ENCODE measurements around the gene PPP2R5E.
"Not testable (repeated sequence)": the region's sequence is repeated elsewhere in the genome, so short reads cannot be mapped to it uniquely, and the experiment has no call there.

The PPP2R5E gene

GRCh38 chr14:63543000-63543825 lies at the start of gene PPP2R5E:
TSS of gene PPP2R5E (minus strand) at chr14:63543377. CDS start at chr14:63539685, 3,692 bp downstream.
- DNase-seq (ENCODE audit: low spot score): peak; percentile 98

- DNase-seq (ENCODE audit: low spot score): not testable (repeated sequence)
These were observed 39.9 kb upstream of the PPP2R5E start for GRCh38 chr14:63583046-63583445.

DNA sequence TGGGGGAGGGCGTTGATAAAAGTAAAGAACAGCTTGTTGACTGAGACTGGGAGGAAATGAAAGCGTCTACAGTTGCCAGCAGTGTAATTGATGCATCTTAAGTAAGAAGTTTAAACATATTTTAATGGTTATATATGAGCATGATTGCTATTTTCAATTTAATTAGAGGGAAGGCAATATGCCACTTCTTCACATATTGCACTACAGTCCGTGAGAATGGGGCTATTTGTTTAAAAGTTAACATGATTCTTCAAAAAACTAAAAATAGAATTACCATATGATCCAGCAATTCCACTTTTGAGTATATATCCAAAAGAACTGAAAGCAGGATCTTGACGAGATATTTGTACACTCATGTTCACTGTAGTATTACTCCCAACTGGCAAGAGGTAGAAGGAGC lies 38.3 kb upstream of the PPP2R5E start:
- no peak for DNase-seq (ENCODE audit: low spot score)

- DNase-seq (ENCODE audit: low spot score): no peak
These were observed 35.1 kb upstream of the PPP2R5E start for GRCh38 chr14:63578300-63578699.

GRCh38 chr14:63573581-63573980 lies 30.4 kb upstream of the PPP2R5E start:
- DNase-seq (ENCODE audit: low spot score): no peak

DNA sequence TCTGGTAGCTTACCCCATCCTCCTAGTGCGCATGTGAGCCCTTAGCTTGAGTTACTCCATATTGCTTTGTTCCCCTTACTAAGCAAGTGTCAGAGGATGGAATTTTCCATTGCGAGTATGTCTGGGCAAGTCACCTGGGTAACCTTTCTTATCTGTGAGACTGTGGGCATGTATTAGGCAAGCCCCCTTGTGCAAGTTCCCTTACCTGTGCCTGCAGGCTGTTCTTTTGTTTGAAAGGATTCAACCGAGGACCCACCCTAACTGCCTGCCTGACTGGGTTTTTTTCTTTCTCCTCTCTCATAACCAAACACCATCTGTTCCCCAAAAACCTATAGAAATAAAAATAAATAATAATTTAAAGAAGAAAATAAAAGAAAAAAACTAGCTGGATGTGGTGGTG lies 22.3 kb upstream of the PPP2R5E start:
- no peak for DNase-seq (ENCODE audit: low spot score)

- no peak for DNase-seq (ENCODE audit: low spot score)
These were observed 21.1 kb upstream of the PPP2R5E start for GRCh38 chr14:63564318-63564717.

DNA sequence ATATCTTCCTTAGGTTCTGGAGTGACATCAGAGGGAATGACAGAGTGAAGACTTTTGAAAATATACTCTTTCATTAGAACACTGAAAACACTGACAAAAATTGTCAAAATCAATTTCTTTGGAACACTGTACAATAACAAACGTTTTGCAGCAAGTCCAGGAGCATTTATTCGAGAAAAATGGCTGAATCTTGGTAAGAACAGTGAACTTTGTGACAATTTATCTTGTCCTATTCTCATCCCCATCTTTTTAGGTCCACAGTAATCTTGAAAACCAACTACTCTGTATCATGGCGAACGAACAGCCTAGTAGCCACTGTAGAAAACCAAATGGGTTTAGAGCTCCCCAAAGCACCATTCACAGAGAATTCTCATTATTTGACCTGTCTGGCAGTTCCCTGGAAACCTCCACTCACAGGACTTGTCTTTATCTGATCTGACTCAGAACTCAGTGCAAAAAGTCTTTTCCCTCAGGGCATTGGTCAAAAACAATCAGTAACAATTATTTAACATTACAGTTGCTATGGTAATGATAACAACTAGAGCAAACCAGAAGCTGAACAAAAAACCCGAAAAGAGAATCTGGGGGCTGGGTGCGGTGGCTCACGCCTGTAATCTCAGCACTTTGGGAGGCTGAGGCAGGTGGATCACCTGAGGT lies 20.3 kb upstream of the PPP2R5E start:
- no peak for DNase-seq (ENCODE audit: low spot score)

- no peak for DNase-seq (ENCODE audit: low spot score)
These were observed 19.2 kb upstream of the PPP2R5E start for GRCh38 chr14:63562405-63562804.

GRCh38 chr14:63555572-63555971 lies 12.4 kb upstream of the PPP2R5E start:
- DNase-seq (ENCODE audit: low spot score): no peak

DNA sequence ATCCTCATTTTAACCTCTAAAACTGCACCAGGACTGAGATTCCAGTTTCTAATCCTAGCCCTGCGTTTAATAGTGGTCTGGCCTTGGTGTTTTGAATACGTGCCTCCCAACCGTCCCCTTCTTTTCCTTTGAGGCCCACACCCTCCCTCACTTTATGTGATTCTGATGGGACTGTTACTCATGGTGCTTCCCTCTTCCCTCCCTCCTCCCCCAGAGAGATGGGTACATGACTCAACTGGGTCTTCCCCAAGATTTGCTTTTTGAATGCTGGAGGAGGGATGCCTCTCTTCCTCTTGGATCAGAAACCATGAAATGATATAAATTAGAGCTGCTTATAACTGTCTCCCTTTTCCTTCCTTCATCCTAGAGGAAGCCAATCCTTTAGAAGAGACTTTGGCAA lies 8.2 kb upstream of the PPP2R5E start:
- DNase-seq (ENCODE audit: low spot score): no peak

GRCh38 chr14:63547798-63548335 lies 4.7 kb upstream of the PPP2R5E start:
- no peak for DNase-seq (ENCODE audit: low spot score)

DNA sequence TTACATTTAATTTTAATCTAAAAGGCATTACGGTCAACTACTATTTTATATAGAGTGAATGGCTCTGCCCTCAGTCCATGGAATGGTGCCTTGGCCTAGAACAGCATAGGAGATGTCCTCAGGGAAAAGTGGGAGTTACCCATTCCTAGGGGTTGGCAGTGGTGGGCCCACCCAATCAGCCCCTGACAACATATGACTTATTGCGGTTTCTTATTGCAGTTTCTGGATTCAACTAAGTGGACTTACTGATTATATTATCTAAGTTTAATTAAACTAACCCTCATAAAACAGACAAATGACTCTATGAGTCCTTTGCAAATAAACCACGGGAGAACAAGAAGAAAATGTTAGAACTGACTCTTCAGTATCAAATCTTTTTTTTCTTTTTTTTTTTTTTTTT lies 2.3 kb upstream of the PPP2R5E start:
- no peak for DNase-seq (ENCODE audit: low spot score)

DNA sequence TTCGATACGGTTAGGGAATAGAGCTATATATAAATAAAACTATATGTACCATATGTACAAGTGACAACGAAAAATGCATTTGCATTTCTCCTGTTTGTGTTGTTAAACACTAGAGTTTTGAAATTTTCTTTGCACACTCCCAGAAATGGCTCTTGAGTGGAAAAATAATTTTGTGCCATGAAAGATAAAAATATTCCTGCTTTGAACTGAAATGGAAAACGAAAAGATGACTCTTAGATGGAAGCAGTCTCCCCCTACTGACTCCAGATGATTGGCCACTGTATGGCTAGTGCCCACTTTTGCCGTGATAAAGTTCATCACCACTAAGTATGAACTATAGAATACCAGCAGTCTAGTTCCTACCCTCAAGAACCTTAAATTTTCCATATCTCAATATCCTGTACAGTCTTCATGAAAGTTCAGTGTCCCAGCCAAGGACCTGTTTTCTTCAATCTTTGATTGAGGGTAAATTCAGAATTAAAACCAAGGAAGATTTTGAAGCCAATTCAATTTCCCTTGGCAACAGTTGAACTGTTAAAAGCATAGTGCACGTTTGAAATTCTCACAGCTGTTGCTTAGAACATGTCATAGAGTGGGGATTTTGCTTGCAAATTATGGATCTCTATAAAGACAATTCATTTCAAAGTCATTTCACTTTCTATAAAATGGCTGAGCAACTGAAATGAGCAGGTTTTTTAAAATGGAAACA lies 1.6 kb upstream of the PPP2R5E start:
- peak; percentile 27 for DNase-seq (ENCODE audit: low spot score)

- DNase-seq (ENCODE audit: low spot score): peak; percentile 17
These were observed 739 bp upstream of the PPP2R5E start for GRCh38 chr14:63543826-63544406.

- DNase-seq (ENCODE audit: low spot score): peak; percentile 29
These were observed 762 bp downstream of the PPP2R5E start for GRCh38 chr14:63542231-63542999.

- no peak for DNase-seq (ENCODE audit: low spot score)
These were observed 7.3 kb downstream of the PPP2R5E start for GRCh38 chr14:63535918-63536317.

DNA sequence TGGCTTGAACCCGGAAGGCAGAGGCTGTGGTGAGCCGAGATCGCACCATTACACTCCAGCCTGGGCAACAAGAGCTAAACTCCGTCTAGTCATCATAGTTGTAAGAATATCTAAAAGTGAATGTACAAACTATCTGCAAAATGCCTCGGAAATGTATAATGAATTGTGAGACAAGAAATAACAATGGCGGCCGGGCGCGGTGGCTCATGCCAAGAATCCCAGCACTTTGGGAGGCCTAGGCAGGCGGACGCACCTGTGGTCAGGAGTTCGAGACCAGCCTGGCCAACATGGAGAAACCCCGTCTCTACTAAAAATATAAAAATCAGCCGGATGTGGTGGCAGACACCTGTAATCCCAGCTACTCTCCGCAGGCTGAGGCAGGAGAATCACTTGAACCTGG lies 9.7 kb downstream of the PPP2R5E start:
- no peak for DNase-seq (ENCODE audit: low spot score)

- no peak for DNase-seq (ENCODE audit: low spot score)
These were observed 18.5 kb downstream of the PPP2R5E start for GRCh38 chr14:63524537-63525155.

DNA sequence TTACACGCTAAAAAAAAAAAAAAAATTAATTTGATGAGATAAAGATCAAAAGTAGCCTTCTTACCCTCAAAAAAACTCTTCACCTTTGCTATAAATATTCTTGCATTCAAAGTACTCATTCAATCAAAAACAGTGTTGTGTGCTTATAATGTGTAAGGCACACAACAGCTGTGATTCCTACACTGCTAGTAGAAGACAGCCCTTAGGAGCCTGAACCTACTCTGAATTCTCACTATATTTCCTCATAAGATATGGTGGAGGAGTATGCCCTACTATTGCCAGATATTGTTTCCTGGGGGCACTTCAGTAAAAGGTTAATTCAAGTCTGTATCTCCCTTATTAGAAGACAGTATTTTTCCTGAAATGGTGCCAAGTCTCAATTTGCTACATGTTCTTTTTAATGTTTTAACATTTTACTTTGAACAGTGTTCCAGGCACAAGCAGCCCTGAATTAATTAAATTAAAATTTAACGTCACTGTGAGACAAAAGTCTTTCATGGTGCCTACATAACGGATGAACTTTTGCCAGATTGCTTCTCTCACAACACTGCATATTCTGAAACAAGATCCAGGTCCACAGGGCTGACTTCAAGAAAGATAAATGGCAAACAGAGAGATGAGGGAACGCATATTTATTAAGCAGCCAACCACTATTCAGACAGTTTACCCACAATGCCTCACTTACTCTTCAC lies 19.3 kb downstream of the PPP2R5E start:
- no peak for DNase-seq (ENCODE audit: low spot score)

Measured in hematopoietic multipotent progenitor cell treated with erythropoietin and hydrocortisone succinate and interleukin-3 and kit ligand, for 17 days (in vitro differentiated cells).